Endothelial cell of umbilical vein (primary cell): Measurements from ENCODE around the gene FAHD1. TPM values are rescaled to one million over a fixed set of nuclear protein-coding genes. Genes with fewer than 3 reads are reported as not detected.

Experiments used
- BruUV-seq: library from RNA; stranded (reverse); fragments of 400-500 nt; replicated peaks from 2 replicates; lab custom pipeline; 2021; lab: Mats Ljungman, UMichigan
- CTCF ChIA-PET: fragments of 300-600, 350-600 bp; sonication (Branson Sonifier 250); formaldehyde crosslinking; loops from one replicate; lab custom pipeline; 2021; ENCODE audit warnings: antibody characterized with exemption, inconsistent platforms; lab: Charles Lee
- POLR2A ChIA-PET: fragments of 300-600, 350-600 bp; sonication (Branson Sonifier 250); formaldehyde crosslinking; loops from one replicate; lab custom pipeline; 2021; ENCODE audit warnings: antibody characterized with exemption, inconsistent platforms; lab: Charles Lee
- DNase-seq: peaks from one replicate; pipeline ENCODE4 v3.0.0-alpha.2; 2011; ENCODE audit warnings: low read depth, low spot score
- FAIRE-seq: peaks from 2 replicates; lab custom pipeline; 2011; peaks lifted over from hg19 to GRCh38; lab: Jason Lieb, UNC
- H2AFZ ChIP-seq: 2 replicates; pipeline ENCODE4 v1.6.0; 2012; ENCODE audit warnings: low read depth, low read length, control low read depth, inconsistent platforms
- H3K27ac ChIP-seq: 2 replicates; pipeline ENCODE4 v1.5.1; 2011; ENCODE audit warnings: low read depth, mild to moderate bottlenecking, control low read depth, low read length, moderate library complexity; ENCODE audit not compliant: insufficient read depth
- H3K27me3 ChIP-seq, 2 experiments: 2 replicates each; pipeline versions ENCODE4 v1.6.0 to v1.6.1; 2011; ENCODE audit warnings: low read length in 2 of 2, mixed read lengths in 1 of 2; ENCODE audit not compliant: control insufficient read depth in 2 of 2, insufficient read depth in 2 of 2
- H3K36me3 ChIP-seq, 2 experiments: 2 replicates in 1 of 2; 3 replicates in 1 of 2; pipeline ENCODE4 v1.5.1; 2011; ENCODE audit warnings: low read length in 2 of 2, mild to moderate bottlenecking in 1 of 2, moderate library complexity in 1 of 2; ENCODE audit not compliant: control insufficient read depth in 2 of 2, insufficient read depth in 2 of 2; ENCODE audit errors: extremely low read depth in 1 of 2
- H3K4me1 ChIP-seq: 3 replicates; pipeline ENCODE4 v1.5.1; 2011; ENCODE audit warnings: mild to moderate bottlenecking, low read length; ENCODE audit not compliant: control insufficient read depth, insufficient read depth; ENCODE audit errors: extremely low read depth
- H3K4me2 ChIP-seq: 2 replicates; pipeline ENCODE4 v1.6.1; 2011; ENCODE audit warnings: low read length, control low read depth, mixed read lengths; ENCODE audit not compliant: insufficient read depth
- H3K4me3 ChIP-seq, 3 experiments: fragments of 200-600 bp in 1 of 3; sonication (generic), shearing (Covaris generic) in 1 of 3; replicated peaks in 1 of 3; 2 replicates each; pipeline ENCODE4 v1.5.1; 2011 to 2016; ENCODE audit warnings: control low read depth in 3 of 3, low read length in 3 of 3, mild to moderate bottlenecking in 2 of 3, inconsistent platforms in 1 of 3, low read depth in 1 of 3, moderate library complexity in 1 of 3; ENCODE audit not compliant: insufficient read depth in 1 of 3
- H3K79me2 ChIP-seq: 2 replicates; pipeline ENCODE4 v1.6.0; 2012; ENCODE audit warnings: low read length, inconsistent platforms; ENCODE audit not compliant: control insufficient read depth, insufficient read depth
- H3K9ac ChIP-seq: replicated peaks from 2 replicates; pipeline ENCODE3; 2011; ENCODE audit warnings: low read length, control low read depth; ENCODE audit not compliant: insufficient read depth; ENCODE audit errors: extremely low read depth
- H3K9me1 ChIP-seq: replicated peaks from 3 replicates; pipeline ENCODE4 v1.6.0; 2011; ENCODE audit warnings: mild to moderate bottlenecking, low read length; ENCODE audit not compliant: control insufficient read depth, insufficient read depth; ENCODE audit errors: extremely low read depth
- H3K9me3 ChIP-seq: replicated peaks from 2 replicates; pipeline ENCODE4 v1.5.1; 2012; ENCODE audit warnings: low read length, inconsistent platforms; ENCODE audit not compliant: control insufficient read depth, insufficient read depth
- H4K20me1 ChIP-seq: replicated peaks from 2 replicates; pipeline ENCODE3; 2011; ENCODE audit warnings: mild to moderate bottlenecking, low read length; ENCODE audit not compliant: control insufficient read depth, insufficient read depth; ENCODE audit errors: extremely low read depth
- EZH2 ChIP-seq: IDR thresholded peaks from 2 replicates; pipeline ENCODE4 v1.6.1; 2012; ENCODE audit warnings: borderline replicate concordance, low read depth, mild to moderate bottlenecking, moderate library complexity, low read length, inconsistent platforms; ENCODE audit not compliant: severe bottlenecking
- FOS ChIP-seq: IDR thresholded peaks from 2 replicates; pipeline ENCODE4 v1.6.1; 2011; ENCODE audit warnings: mild to moderate bottlenecking, low read length, moderate library complexity, borderline replicate concordance; ENCODE audit not compliant: insufficient read depth
- GATA2 ChIP-seq: IDR thresholded peaks from 2 replicates; pipeline ENCODE4 v1.7.0; 2011; ENCODE audit warnings: low read depth, mild to moderate bottlenecking, moderate library complexity, mixed read lengths, low read length; ENCODE audit not compliant: insufficient read length, insufficient read depth
- MAX ChIP-seq: IDR thresholded peaks from 2 replicates; pipeline ENCODE4 v1.6.1; 2011; ENCODE audit not compliant: insufficient read depth, insufficient read length
- MYC ChIP-seq: IDR thresholded peaks from one replicate; pipeline ENCODE4 v1.6.1; 2011; ENCODE audit warnings: mild to moderate bottlenecking, low read depth, low read length
- dilution Hi-C: fragments of 300-500 bp; cut with MboI; formaldehyde crosslinking; loops from one replicate; pipeline ENCODE4 v1.15.0; 2019; ENCODE audit warnings: low sequenced_read_pairs; ENCODE audit not compliant: extremely low pct_ligation_motif_present
- intact Hi-C: fragments of 100-400 bp; cut with micrococcal nuclease; formaldehyde crosslinking; loops from one replicate; pipeline ENCODE4 v1.10.0; 2022
- polyA plus RNA-seq, 4 experiments: library from polyadenylated mRNA; depleted of rRNA in 3 of 4; stranded (reverse) in 3 of 4; unstranded in 1 of 4; fragments of >200 nt; gene quantifications; 2 replicates each; pipeline versions ENCODE4 v1.2.1 to v1.2.3, GENCODE V29; 2011 to 2012; ENCODE audit warnings: missing spikeins in 1 of 4
- total RNA-seq: library from RNA; stranded (reverse); gene quantifications from 2 replicates; pipeline ENCODE4 v1.2.3, GENCODE V29; 2021

FAHD1 gene
- total and polyA plus RNA-seq, 2 donors (not counting 3 experiments of a cell fraction or from before 2014, with no cell fraction given), result 44.8 to 69.2 TPM

- no TSS peak for BruUV-seq
- Histone ChIP-seq H3K27me3 (peaks cover 5 to 13% of the 10 kb centered on the region in 2 experiments), H3K9me1 (no peaks in the 10 kb centered on the region), H3K4me3 (no peak overlapping the region), H4K20me1 (no peaks in the 10 kb centered on the region), H3K4me1 (no peaks in the 10 kb centered on the region), H2AFZ (no peak overlapping the region), H3K27ac (no peak overlapping the region), H3K4me2 (no peak overlapping the region), H3K9ac (no peak overlapping the region), H3K79me2 (no peaks in the 10 kb centered on the region), H3K9me3 (no peaks in the 10 kb centered on the region), H3K36me3 (no peaks in the 10 kb centered on the region)
- FAIRE-seq (no peak), DNase-seq (no peak)
- dilution Hi-C loops, result no loop called here
- ChIA-PET CTCF (interaction anchor here (0.9 to 1.8 kb wide), 5 partner anchors 12 to 51 kb away, joined by 4 to 5 read pairs (median 4); no protein-coding TSS in a partner anchor), POLR2A (interaction anchor here (0.6 kb wide), 1 partner anchor 163 kb away, joined by 3 read pairs; no protein-coding TSS in a partner anchor)
- TF ChIP-seq MYC (no peak), FOS (no peak), GATA2 (no peak), MAX (no peak)
- intact Hi-C loops, result no loop called here
These were observed 50.8 kb downstream of the FAHD1 start for GRCh38 chr16:1877804-1878203.

- no peak for DNase-seq
- H3K79me2 ChIP-seq, result no peaks in the 10 kb centered on the region
- TF ChIP-seq FOS (no peak), EZH2 (no peak), GATA2 (no peak)
- no peaks in the 10 kb centered on the region for H3K36me3 ChIP-seq
- no peak overlapping the region for H3K9ac ChIP-seq
- H3K27ac ChIP-seq, result no peak overlapping the region
- H3K4me1 ChIP-seq, result no peaks in the 10 kb centered on the region
- FAIRE-seq, result no peak
- intact Hi-C loops, result no loop called here
- H4K20me1 ChIP-seq, result no peaks in the 10 kb centered on the region
- no peak overlapping the region for H2AFZ ChIP-seq
- ChIA-PET POLR2A (no interaction called here), CTCF (interaction anchor here (1.2 to 1.8 kb wide), 4 partner anchors 12 to 20 kb away, joined by 3 to 5 read pairs (median 4); no protein-coding TSS in a partner anchor)
- BruUV-seq, result no TSS peak
- dilution Hi-C loops, result no loop called here
- no peak overlapping the region for H3K4me2 ChIP-seq
- peaks cover 5 to 13% of the 10 kb centered on the region in 2 experiments for H3K27me3 ChIP-seq
- no peak overlapping the region for H3K4me3 ChIP-seq
- H3K9me3 ChIP-seq, result no peaks in the 10 kb centered on the region
- no peaks in the 10 kb centered on the region for H3K9me1 ChIP-seq
These were observed 51.2 kb downstream of the FAHD1 start for GRCh38 chr16:1878256-1878655.

Other genes with a start within 250 kb of the FAHD1 start
- 16.6 and 18.9 TPM in 2 replicates for gene IFT140, start 215.1 kb upstream of the FAHD1 start, total RNA-seq
- 8.8 and 9.5 TPM in 2 replicates for gene IFT140, start 215.1 kb upstream of the FAHD1 start, polyA plus RNA-seq
- 28.9 and 30.8 TPM in 2 replicates for gene CRAMP1, start 214.8 kb upstream of the FAHD1 start, total RNA-seq
- gene CRAMP1, start 214.8 kb upstream of the FAHD1 start, polyA plus RNA-seq, result 20.2 and 21.5 TPM in 2 replicates
- gene JPT2, start 148.9 kb upstream of the FAHD1 start, total RNA-seq, result 86.5 and 93.3 TPM in 2 replicates
- gene JPT2, start 148.9 kb upstream of the FAHD1 start, polyA plus RNA-seq, result 30.4 and 35.8 TPM in 2 replicates
- gene MAPK8IP3, start 121.0 kb upstream of the FAHD1 start, total RNA-seq, result 92.2 and 95.0 TPM in 2 replicates
- gene MAPK8IP3, start 121.0 kb upstream of the FAHD1 start, polyA plus RNA-seq, result 40.7 and 48.6 TPM in 2 replicates
- 32.0 and 38.2 TPM in 2 replicates for gene NME3, start 55.7 kb upstream of the FAHD1 start, total RNA-seq
- gene NME3, start 55.7 kb upstream of the FAHD1 start, polyA plus RNA-seq, result 74.4 and 133 TPM in 2 replicates
- gene EME2, start 54.4 kb upstream of the FAHD1 start, total RNA-seq, result 15.2 and 21.4 TPM in 2 replicates
- gene EME2, start 54.4 kb upstream of the FAHD1 start, polyA plus RNA-seq, result 9.7 and 11.5 TPM in 2 replicates
- gene MRPS34, start 54.1 kb upstream of the FAHD1 start, total RNA-seq, result 85.2 and 102 TPM in 2 replicates
- 82.1 and 93.8 TPM in 2 replicates for gene MRPS34, start 54.1 kb upstream of the FAHD1 start, polyA plus RNA-seq
- 39.0 and 40.5 TPM in 2 replicates for gene SPSB3, start 44.6 kb upstream of the FAHD1 start, total RNA-seq
- gene SPSB3, start 44.6 kb upstream of the FAHD1 start, polyA plus RNA-seq, result 86.2 and 107 TPM in 2 replicates
- gene NUBP2, start 44.2 kb upstream of the FAHD1 start, total RNA-seq, result 55.0 and 58.2 TPM in 2 replicates
- gene NUBP2, start 44.2 kb upstream of the FAHD1 start, polyA plus RNA-seq, result 69.6 and 85.4 TPM in 2 replicates
- not detected in 2 replicates for gene IGFALS, start 33.5 kb upstream of the FAHD1 start, total RNA-seq
- gene IGFALS, start 33.5 kb upstream of the FAHD1 start, polyA plus RNA-seq, result 0.03 TPM in 1 of 2 replicates, not detected in the other
- gene HAGH, start 381 bp upstream of the FAHD1 start, total RNA-seq, result 54.3 and 56.4 TPM in 2 replicates
- gene HAGH, start 381 bp upstream of the FAHD1 start, polyA plus RNA-seq, result 84.2 and 122 TPM in 2 replicates
- gene MEIOB, start 45.0 kb downstream of the FAHD1 start, total RNA-seq, result not detected in 2 replicates
- gene MEIOB, start 45.0 kb downstream of the FAHD1 start, polyA plus RNA-seq, result 0.04 TPM in 1 of 2 replicates, not detected in the other
- not detected in 2 replicates for gene HS3ST6, start 91.2 kb downstream of the FAHD1 start, total RNA-seq
- gene HS3ST6, start 91.2 kb downstream of the FAHD1 start, polyA plus RNA-seq, result not detected in 2 replicates
- 20.7 and 25.0 TPM in 2 replicates for gene MSRB1, start 116.0 kb downstream of the FAHD1 start, total RNA-seq
- gene MSRB1, start 116.0 kb downstream of the FAHD1 start, polyA plus RNA-seq, result 42.1 and 54.6 TPM in 2 replicates
- not detected in 2 replicates for gene RPL3L, start 127.5 kb downstream of the FAHD1 start, total RNA-seq
- gene RPL3L, start 127.5 kb downstream of the FAHD1 start, polyA plus RNA-seq, result not detected in 2 replicates
- gene NDUFB10, start 132.3 kb downstream of the FAHD1 start, total RNA-seq, result 124 and 144 TPM in 2 replicates
- gene NDUFB10, start 132.3 kb downstream of the FAHD1 start, polyA plus RNA-seq, result 167 and 192 TPM in 2 replicates
- 2,793 and 3,036 TPM in 2 replicates for gene RPS2, start 137.6 kb downstream of the FAHD1 start, total RNA-seq
- 9,021 and 12,733 TPM in 2 replicates for gene RPS2, start 137.6 kb downstream of the FAHD1 start, polyA plus RNA-seq
- not detected in 2 replicates for gene RNF151, start 139.7 kb downstream of the FAHD1 start, total RNA-seq
- gene RNF151, start 139.7 kb downstream of the FAHD1 start, polyA plus RNA-seq, result not detected in 2 replicates
- gene TBL3, start 144.8 kb downstream of the FAHD1 start, total RNA-seq, result 42.2 and 42.3 TPM in 2 replicates
- 77.1 and 80.6 TPM in 2 replicates for gene TBL3, start 144.8 kb downstream of the FAHD1 start, polyA plus RNA-seq
- 0.60 TPM in 1 of 2 replicates, not detected in the other for gene NOXO1, start 154.3 kb downstream of the FAHD1 start, total RNA-seq
- gene NOXO1, start 154.3 kb downstream of the FAHD1 start, polyA plus RNA-seq, result 0.37 and 0.40 TPM in 2 replicates
- 29.9 and 30.5 TPM in 2 replicates for gene GFER, start 157.0 kb downstream of the FAHD1 start, total RNA-seq
- 13.7 and 26.0 TPM in 2 replicates for gene GFER, start 157.0 kb downstream of the FAHD1 start, polyA plus RNA-seq
- gene SYNGR3, start 162.8 kb downstream of the FAHD1 start, total RNA-seq, result 0.81 and 0.95 TPM in 2 replicates
- gene SYNGR3, start 162.8 kb downstream of the FAHD1 start, polyA plus RNA-seq, result 1.4 and 2.6 TPM in 2 replicates
- gene ZNF598, start 182.6 kb downstream of the FAHD1 start, total RNA-seq, result 60.5 and 67.0 TPM in 2 replicates
- 43.3 TPM in 2 replicates for gene ZNF598, start 182.6 kb downstream of the FAHD1 start, polyA plus RNA-seq
- 3.3 and 3.9 TPM in 2 replicates for gene NPW, start 192.6 kb downstream of the FAHD1 start, total RNA-seq
- gene NPW, start 192.6 kb downstream of the FAHD1 start, polyA plus RNA-seq, result 0.84 and 1.8 TPM in 2 replicates
- 71.2 and 77.7 TPM in 2 replicates for gene NHERF2, start 199.7 kb downstream of the FAHD1 start, total RNA-seq
- 65.2 and 84.5 TPM in 2 replicates for gene NHERF2, start 199.7 kb downstream of the FAHD1 start, polyA plus RNA-seq
- 35.3 and 39.8 TPM in 2 replicates for gene NTHL1, start 220.6 kb downstream of the FAHD1 start, total RNA-seq
- gene NTHL1, start 220.6 kb downstream of the FAHD1 start, polyA plus RNA-seq, result 65.8 and 77.9 TPM in 2 replicates
- 144 TPM in 2 replicates for gene TSC2, start 220.8 kb downstream of the FAHD1 start, total RNA-seq
- gene TSC2, start 220.8 kb downstream of the FAHD1 start, polyA plus RNA-seq, result 87.9 and 116 TPM in 2 replicates